GM21717 (cell line): Measurements from ENCODE around the gene MLST8.
"Not testable (repeated sequence)": the region's sequence is repeated elsewhere in the genome, so short reads cannot be mapped to it uniquely, and the experiment has no call there.

ENCODE experiments used
- ATAC-seq: cut with Tn5 transposase; IDR thresholded peaks from one replicate; pipeline ENCODE4 v1.9.1; 2021; ENCODE audit warnings: mild to moderate bottlenecking, moderate library complexity; ENCODE audit not compliant: unreplicated experiment

MLST8 gene

GRCh38 chr16:2231016-2231931, 26.0 kb downstream of the MLST8 start:
- ATAC-seq, result no peak

- ATAC-seq, result no peak
Measured at GRCh38 chr16:2232094-2232990, 27.1 kb downstream of the MLST8 start.

- ATAC-seq, result no peak
Measured at GRCh38 chr16:2233046-2233775, 28.0 kb downstream of the MLST8 start.

GRCh38 chr16:2233872-2234812, 28.9 kb downstream of the MLST8 start:
- no peak for ATAC-seq

GRCh38 chr16:2234813-2235170, 29.5 kb downstream of the MLST8 start:
- ATAC-seq, result no peak

GRCh38 chr16:2235234-2235651, 30.0 kb downstream of the MLST8 start:
- ATAC-seq, result no peak

GRCh38 chr16:2235695-2236336, 30.6 kb downstream of the MLST8 start:
- no peak for ATAC-seq

GRCh38 chr16:2236337-2237101, 31.3 kb downstream of the MLST8 start, which contains the start of gene DNASE1L2:
DNASE1L2 (plus strand) TSS chr16:2236444; CDS start chr16:2236817, 373 bp downstream.
- no peak for ATAC-seq

GRCh38 chr16:2237102-2237482, 31.8 kb downstream of the MLST8 start:
- no peak for ATAC-seq

GRCh38 chr16:2237493-2238149, 32.4 kb downstream of the MLST8 start:
- no peak for ATAC-seq

GRCh38 chr16:2238150-2238837, 33.0 kb downstream of the MLST8 start:
- no peak for ATAC-seq

- ATAC-seq, result no peak
Measured at GRCh38 chr16:2238838-2239675, 33.8 kb downstream of the MLST8 start.

GRCh38 chr16:2240331-2240730, 35.1 kb downstream of the MLST8 start:
- not testable (repeated sequence) for ATAC-seq

- no peak for ATAC-seq
Measured at GRCh38 chr16:2242598-2242997, 37.3 kb downstream of the MLST8 start.

- ATAC-seq, result no peak
Measured at GRCh38 chr16:2243031-2243528, 37.8 kb downstream of the MLST8 start.

- no peak for ATAC-seq
Measured at GRCh38 chr16:2243781-2244180, 38.5 kb downstream of the MLST8 start.
